ENCODE results near the gene PANK2. TPM values are rescaled to one million over a fixed set of nuclear protein-coding genes. Genes with fewer than 3 reads are reported as not detected.

The PANK2 gene
- polyA plus RNA-seq, 1 experiment: 32.2 TPM

- Histone ChIP-seq H3K9me3 (ENCODE audit: control insufficient read depth, insufficient read depth, low read length) (no peaks in the 10 kb centered on the region), H3K4me3 (ENCODE audit: low read depth, low read length) (no peak overlapping the region), H3K27me3 (ENCODE audit: control insufficient read depth, insufficient read depth, low read length) (no peaks in the 10 kb centered on the region), H3K27ac (ENCODE audit: low read depth, low read length) (no peak overlapping the region)
- no peak for TF ChIP-seq CTCF (IDR thresholded peaks at IDR 0.05; ENCODE audit: low read depth, low read length)
- ChIA-PET POLR2A (no interaction called here), CTCF (interaction anchor here (0.9 kb wide), 1 partner anchor 167 kb away, joined by 3 read pairs; no protein-coding TSS in a partner anchor)
- DNase-seq (ENCODE audit: low read depth, low spot score): no peak
These were observed 36.0 kb downstream of the PANK2 start for GRCh38 chr20:3925113-3925695.

- Histone ChIP-seq H3K4me3 (ENCODE audit: low read depth, low read length) (no peak overlapping the region), H3K27ac (ENCODE audit: low read depth, low read length) (no peak overlapping the region), H3K9me3 (ENCODE audit: control insufficient read depth, insufficient read depth, low read length) (no peaks in the 10 kb centered on the region), H3K27me3 (ENCODE audit: control insufficient read depth, insufficient read depth, low read length) (no peaks in the 10 kb centered on the region)
- DNase-seq (ENCODE audit: low read depth, low spot score): no peak
- POLR2A ChIA-PET: interaction anchor here (0.5 kb wide), 1 partner anchor 81 kb away, joined by 4 read pairs; no protein-coding TSS in a partner anchor
- CTCF ChIA-PET: interaction anchor here (0.9 to 1.8 kb wide), 2 partner anchors 147 to 166 kb away, joined by 3 to 6 read pairs; no protein-coding TSS in a partner anchor
- no peak for TF ChIP-seq CTCF (IDR thresholded peaks at IDR 0.05; ENCODE audit: low read depth, low read length)
These were observed 36.9 kb downstream of the PANK2 start for GRCh38 chr20:3925899-3926638.

GRCh38 chr20:3927486-3928291 lies 38.5 kb downstream of the PANK2 start:
- Histone ChIP-seq H3K27me3 (ENCODE audit: control insufficient read depth, insufficient read depth, low read length) (no peaks in the 10 kb centered on the region), H3K27ac (ENCODE audit: low read depth, low read length) (peak overlapping the region; percentile 50), H3K9me3 (ENCODE audit: control insufficient read depth, insufficient read depth, low read length) (no peaks in the 10 kb centered on the region), H3K4me3 (ENCODE audit: low read depth, low read length) (no peak overlapping the region)
- ChIA-PET CTCF (interaction anchor here (0.6 to 1.8 kb wide), 2 partner anchors 40 to 145 kb away, joined by 4 to 6 read pairs; no protein-coding TSS in a partner anchor), POLR2A (interaction anchor here (0.6 to 1.2 kb wide), 3 partner anchors 56 to 144 kb away, joined by 5 to 7 read pairs (median 5); no protein-coding TSS in a partner anchor)
- no peak for DNase-seq (ENCODE audit: low read depth, low spot score)
- no peak for TF ChIP-seq CTCF (IDR thresholded peaks at IDR 0.05; ENCODE audit: low read depth, low read length)

- TF ChIP-seq CTCF (IDR thresholded peaks at IDR 0.05; ENCODE audit: low read depth, low read length): no peak
- Histone ChIP-seq H3K27me3 (ENCODE audit: control insufficient read depth, insufficient read depth, low read length) (no peaks in the 10 kb centered on the region), H3K4me3 (ENCODE audit: low read depth, low read length) (no peak overlapping the region), H3K27ac (ENCODE audit: low read depth, low read length) (no peak overlapping the region), H3K9me3 (ENCODE audit: control insufficient read depth, insufficient read depth, low read length) (no peaks in the 10 kb centered on the region)
- POLR2A ChIA-PET: interaction anchor here (0.7 kb wide), 1 partner anchor 45 kb away, joined by 4 read pairs; no protein-coding TSS in a partner anchor
- CTCF ChIA-PET: interaction anchor here (2.1 kb wide), 1 partner anchor 155 kb away, joined by 6 read pairs; no protein-coding TSS in a partner anchor
- no peak for DNase-seq (ENCODE audit: low read depth, low spot score)
These were observed 40.5 kb downstream of the PANK2 start for GRCh38 chr20:3929713-3930060.

Data from AG04450 (cell line).